Panc1 (cell line): ENCODE data around the gene GANC. TPM values are rescaled to one million over a fixed set of nuclear protein-coding genes. Genes with fewer than 3 reads are reported as not detected.

Experiments
- ATAC-seq: fragments of 200-7000 bp; cut with Tn5 transposase; 2 replicates; pipeline ENCODE4 v1.9.1; 2020; ENCODE audit warnings: mild to moderate bottlenecking, moderate library complexity
- BruUV-seq: library from RNA; stranded (reverse); fragments of 400-500 nt; replicated peaks from 2 replicates; lab custom pipeline; 2021; lab: Mats Ljungman, UMichigan
- CTCF ChIA-PET: fragments of 300-600 bp; sonication (Branson Sonifier 250); formaldehyde crosslinking; loops from one replicate; lab custom pipeline; 2022; ENCODE audit warnings: antibody characterized with exemption; lab: Charles Lee
- POLR2A ChIA-PET: fragments of 300-600 bp; sonication (Branson Sonifier 250); formaldehyde crosslinking; loops from one replicate; lab custom pipeline; 2022; ENCODE audit warnings: antibody characterized with exemption; lab: Charles Lee
- DNase-seq: peaks from one replicate; pipeline ENCODE4 v3.0.0-alpha.2; 2010; ENCODE audit warnings: low read depth, low spot score
- H3K27ac ChIP-seq: 2 replicates; pipeline ENCODE4 v1.5.1; 2011; ENCODE audit warnings: mild to moderate bottlenecking, low read length, inconsistent platforms
- H3K27me3 ChIP-seq: fragments of 200-500 bp; sonication (Bioruptor generic); 2 replicates; pipeline ENCODE4 v1.6.0; 2014; ENCODE audit warnings: low read length, inconsistent platforms; ENCODE audit not compliant: control insufficient read depth, insufficient read depth
- H3K36me3 ChIP-seq: fragments of 200-500 bp; sonication (Bioruptor generic); 2 replicates; pipeline ENCODE4 v1.5.1; 2014; ENCODE audit warnings: inconsistent platforms, mild to moderate bottlenecking, low read length, moderate library complexity; ENCODE audit not compliant: control insufficient read depth, insufficient read depth
- H3K4me1 ChIP-seq: 2 replicates; pipeline ENCODE4 v1.5.1; 2011; ENCODE audit warnings: inconsistent platforms, mild to moderate bottlenecking, low read length, moderate library complexity; ENCODE audit not compliant: control insufficient read depth, insufficient read depth
- H3K4me3 ChIP-seq, 2 experiments: 2 replicates each; pipeline ENCODE4 v1.5.1; 2011 to 2012; ENCODE audit warnings: low read depth in 2 of 2, low read length in 2 of 2, mild to moderate bottlenecking in 2 of 2, inconsistent platforms in 1 of 2, moderate library complexity in 1 of 2
- H3K9me3 ChIP-seq: fragments of 200-500 bp; sonication (Bioruptor generic); 2 replicates; pipeline ENCODE4 v1.5.1; 2014; ENCODE audit warnings: low read depth, mild to moderate bottlenecking, inconsistent platforms, low read length, moderate library complexity; ENCODE audit not compliant: control insufficient read depth, insufficient read depth
- CTCF ChIP-seq: fragments of 450-650 bp; IDR thresholded peaks from 2 replicates; pipeline ENCODE4 v1.5.1; 2017; ENCODE audit warnings: mild to moderate bottlenecking
- POLR2AphosphoS5 ChIP-seq: IDR thresholded peaks from 2 replicates; pipeline ENCODE4 v1.6.1; 2012; ENCODE audit warnings: mild to moderate bottlenecking, low read depth, low read length, moderate library complexity
- REST ChIP-seq, 2 experiments: IDR thresholded peaks; 2 replicates each; pipeline ENCODE4 v1.6.1; 2011 to 2012; ENCODE audit warnings: low read depth in 2 of 2, control low read depth in 1 of 2, low read length in 1 of 2, mild to moderate bottlenecking in 1 of 2, moderate library complexity in 1 of 2; ENCODE audit not compliant: insufficient read depth in 1 of 2
- SIN3A ChIP-seq: IDR thresholded peaks from 2 replicates; pipeline ENCODE4 v1.6.1; 2012; ENCODE audit warnings: low read depth, mild to moderate bottlenecking, low read length, moderate library complexity, borderline replicate concordance; ENCODE audit not compliant: insufficient read depth
- TCF7L2 ChIP-seq: IDR thresholded peaks from 2 replicates; pipeline ENCODE4 v1.6.1; 2011; ENCODE audit warnings: mild to moderate bottlenecking, low read depth, low read length, inconsistent platforms
- in situ Hi-C: cut with HindIII; loops from 2 replicates; pipeline ENCODE4 v1.10.0; 2016; ENCODE audit warnings: low sequenced_read_pairs, low pct_unique_long_range_greater_than_20kb
- intact Hi-C: fragments of 100-400 bp; cut with micrococcal nuclease; formaldehyde crosslinking; loops from one replicate; pipeline ENCODE4 v1.10.0; 2022; ENCODE audit not compliant: unreplicated experiment
- total RNA-seq: library from RNA; stranded (reverse); gene quantifications from one replicate; pipeline ENCODE4 v1.2.1, GENCODE V29; 2021; ENCODE audit not compliant: unreplicated experiment

Gene GANC
- total RNA-seq, 1 experiment from 2014 or later, result 21.1 TPM

GRCh38 chr15:42275780-42276391, 2.9 kb downstream of the GANC start:
- no peaks in the 10 kb centered on the region for H3K9me3 ChIP-seq
- ChIA-PET POLR2A (no interaction called here), CTCF (interaction anchor here (1.7 kb wide), 1 partner anchor 109 kb away, joined by 8 read pairs; no protein-coding TSS in a partner anchor)
- ATAC-seq (no peak), DNase-seq (no peak)
- peak overlapping the region; percentile 100 for H3K27ac ChIP-seq
- no peak for TF ChIP-seq SIN3A
- no peak for TF ChIP-seq POLR2AphosphoS5
- no peak for TF ChIP-seq REST (IDR thresholded peaks at IDR 0.05; ENCODE audit: insufficient read depth in 1 of 2, low read depth in 2 of 2, low read length in 1 of 2)
- TF ChIP-seq CTCF, result no peak
- no peak for TF ChIP-seq TCF7L2
- no TSS peak for BruUV-seq
- in situ Hi-C loops (no loop called here), intact Hi-C loops (no loop called here)
- H3K36me3 ChIP-seq, result peaks cover 2% of the 10 kb centered on the region; the same call in 1 of the 2 replicates
- peak overlapping the region; percentile 66 to 93 for H3K4me3 ChIP-seq
- no peaks in the 10 kb centered on the region for H3K27me3 ChIP-seq
- H3K4me1 ChIP-seq, result peaks cover 16% of the 10 kb centered on the region

GRCh38 chr15:42276762-42277161, 3.8 kb downstream of the GANC start:
- ChIA-PET POLR2A (no interaction called here), CTCF (interaction anchor here (1.1 kb wide), 1 partner anchor 369 kb away, joined by 4 read pairs; no protein-coding TSS in a partner anchor)
- H3K4me3 ChIP-seq, result no peak overlapping the region
- DNase-seq, result no peak
- in situ Hi-C loops, result no loop called here
- peaks cover 9% of the 10 kb centered on the region for H3K4me1 ChIP-seq
- no peak for TF ChIP-seq POLR2AphosphoS5
- TF ChIP-seq CTCF, result no peak
- no peak for TF ChIP-seq REST (IDR thresholded peaks at IDR 0.05; ENCODE audit: insufficient read depth in 1 of 2, low read depth in 2 of 2, low read length in 1 of 2)
- TF ChIP-seq SIN3A, result no peak
- no peak for TF ChIP-seq TCF7L2
- H3K27ac ChIP-seq, result no peak overlapping the region; the same call in 1 of the 2 replicates
- H3K27me3 ChIP-seq, result no peaks in the 10 kb centered on the region
- BruUV-seq, result no TSS peak
- intact Hi-C loops, result no loop called here
- no peak for ATAC-seq
- peaks cover 2% of the 10 kb centered on the region; the same call in 1 of the 2 replicates for H3K36me3 ChIP-seq
- H3K9me3 ChIP-seq, result no peaks in the 10 kb centered on the region
